Measurements from ENCODE around the gene TNFSF8.

- no peak for TF ChIP-seq POLR2AphosphoS5 (IDR thresholded peaks at IDR 0.05; ENCODE audit: low read depth, low read length)
- TF ChIP-seq TAF1 (IDR thresholded peaks at IDR 0.05; ENCODE audit: low read depth, low read length): no peak
- TF ChIP-seq POLR2A (IDR thresholded peaks at IDR 0.05; ENCODE audit: low read depth, low read length): no peak
- TF ChIP-seq POU2F2 (IDR thresholded peaks at IDR 0.05; ENCODE audit: low read depth, low read length): no peak
- no peak for TF ChIP-seq SPI1 (IDR thresholded peaks at IDR 0.05; ENCODE audit: low read depth, low read length)
- TF ChIP-seq PAX5 (IDR thresholded peaks at IDR 0.05; ENCODE audit: insufficient read depth, low read length, severe bottlenecking): no peak
Observed at GRCh38 chr9:114930056-114930812, at the start of gene TNFSF8.

All from GM12891 (cell line).